ENCODE results near the gene P3H2. TPM values are rescaled to one million over a fixed set of nuclear protein-coding genes. Genes with fewer than 3 reads are reported as not detected.
"Not testable (repeated sequence)": the region's sequence is repeated elsewhere in the genome, so short reads cannot be mapped to it uniquely, and the experiment has no call there.

The P3H2 gene
- total RNA-seq, 1 donor from 2014 or later = not detected

GRCh38 chr3:190074817-190075216, 45.9 kb downstream of the P3H2 start:
- Mint-ChIP-seq H3K9me3 (no peaks in the 10 kb centered on the region), H3K27ac (no peak overlapping the region), H3K27me3 (no peaks in the 10 kb centered on the region), H3K4me1 (no peaks in the 10 kb centered on the region), H3K4me3 (no peak overlapping the region), H3K36me3 (ENCODE audit: low read depth) (no peaks in the 10 kb centered on the region)
- TF ChIP-seq CTCF (IDR thresholded peaks at IDR 0.05) = no peak
- ChIA-PET POLR2A (no interaction called here), CTCF (no interaction called here)
- DNase-seq (no peak), ATAC-seq (ENCODE audit: low read depth) (no peak)
- intact Hi-C loops (cut with micrococcal nuclease) = no loop called here

DNA sequence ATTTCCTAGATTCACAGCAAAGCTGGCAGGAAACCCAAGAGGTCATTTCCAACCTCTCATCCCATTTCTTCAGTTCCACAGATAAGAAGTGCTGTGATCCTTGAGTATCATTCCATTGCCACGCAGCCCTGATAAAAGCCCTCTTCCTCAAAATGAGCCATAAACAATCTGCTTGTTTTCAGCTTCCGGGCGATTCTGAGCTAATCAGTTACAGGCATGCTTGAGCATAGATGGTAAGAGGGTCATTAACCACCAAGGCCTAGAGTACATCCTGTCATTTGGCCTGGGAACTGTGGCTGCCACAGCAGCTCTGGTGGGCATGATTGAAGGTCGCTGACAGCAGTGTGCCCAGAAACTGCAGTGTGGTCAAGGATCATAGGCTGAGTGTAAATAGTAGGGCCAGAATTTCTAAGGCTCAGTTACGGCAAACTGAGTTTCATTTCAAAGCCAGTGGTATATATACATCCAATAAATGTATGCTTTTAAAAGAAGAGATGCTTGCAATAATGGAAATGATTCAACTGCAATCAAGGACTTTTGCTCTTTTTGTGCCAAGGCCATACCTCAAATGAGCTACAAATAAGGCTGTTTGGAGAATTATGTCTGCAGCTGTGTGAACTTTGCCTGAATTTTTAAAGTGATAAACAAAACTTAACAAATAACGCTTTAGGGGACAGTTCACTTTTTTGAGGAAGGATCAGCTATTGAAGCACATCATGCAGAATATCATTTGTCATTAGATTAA, 47.3 kb downstream of the P3H2 start:
- Mint-ChIP-seq H3K36me3 (ENCODE audit: low read depth) (no peaks in the 10 kb centered on the region), H3K4me3 (no peak overlapping the region), H3K9me3 (no peaks in the 10 kb centered on the region), H3K4me1 (no peaks in the 10 kb centered on the region), H3K27me3 (no peaks in the 10 kb centered on the region), H3K27ac (no peak overlapping the region)
- intact Hi-C loops (cut with micrococcal nuclease) = no loop called here
- ChIA-PET CTCF (no interaction called here), POLR2A (no interaction called here)
- DNase-seq (no peak), ATAC-seq (ENCODE audit: low read depth) (no peak)
- no peak for TF ChIP-seq CTCF (IDR thresholded peaks at IDR 0.05)

DNA sequence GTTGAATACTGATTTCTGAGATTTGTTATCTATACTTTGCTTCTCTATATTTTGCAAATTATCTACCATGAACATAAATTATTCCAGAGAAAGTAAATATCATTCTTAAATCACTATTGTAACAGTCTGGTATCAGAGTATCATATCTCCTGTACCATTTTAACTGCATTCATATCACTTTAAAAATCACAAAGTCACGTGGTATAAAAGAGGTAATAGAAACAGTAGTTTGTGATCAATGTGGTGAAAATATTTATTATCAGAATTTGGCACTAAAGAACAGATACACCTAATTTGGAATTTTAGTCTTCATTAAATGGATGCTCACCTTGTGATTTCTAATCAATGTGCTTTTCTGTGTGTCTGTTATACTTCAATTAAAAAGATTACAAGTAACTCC, 47.8 kb downstream of the P3H2 start:
- H3K27ac Mint-ChIP-seq = no peak overlapping the region

GRCh38 chr3:190071921-190072320, 48.8 kb downstream of the P3H2 start:
- POLR2A ChIA-PET; H3K36me3 Mint-ChIP-seq (ENCODE audit: low read depth); intact Hi-C loops (cut with micrococcal nuclease); H3K27ac Mint-ChIP-seq; H3K9me3 Mint-ChIP-seq; DNase-seq; H3K27me3 Mint-ChIP-seq; H3K4me1 Mint-ChIP-seq; ATAC-seq (ENCODE audit: low read depth); CTCF ChIA-PET; H3K4me3 Mint-ChIP-seq: not testable (repeated sequence)

More for the DNA sequence above, 47.8 kb downstream of the P3H2 start:
- Mint-ChIP-seq H3K4me1 (no peaks in the 10 kb centered on the region), H3K36me3 (ENCODE audit: low read depth) (no peaks in the 10 kb centered on the region), H3K4me3 (no peak overlapping the region), H3K27me3 (no peaks in the 10 kb centered on the region), H3K9me3 (no peaks in the 10 kb centered on the region)
- intact Hi-C loops (cut with micrococcal nuclease) = no loop called here
- DNase-seq = no peak
- ChIA-PET POLR2A (no interaction called here), CTCF (no interaction called here)
- no peak for TF ChIP-seq CTCF (IDR thresholded peaks at IDR 0.05)
- ATAC-seq (ENCODE audit: low read depth) = no peak

- ChIA-PET CTCF (no interaction called here), POLR2A (no interaction called here)
- Mint-ChIP-seq H3K36me3 (ENCODE audit: low read depth) (no peaks in the 10 kb centered on the region), H3K4me3 (no peak overlapping the region), H3K9me3 (no peaks in the 10 kb centered on the region), H3K27me3 (no peaks in the 10 kb centered on the region), H3K4me1 (no peaks in the 10 kb centered on the region), H3K27ac (no peak overlapping the region)
- intact Hi-C loops (cut with micrococcal nuclease) = no loop called here
- no peak for TF ChIP-seq CTCF (IDR thresholded peaks at IDR 0.05)
- DNase-seq (no peak), ATAC-seq (ENCODE audit: low read depth) (no peak)
Measured at GRCh38 chr3:190070622-190071347, 49.9 kb downstream of the P3H2 start.
